ENCODE data around the gene SLC51B. TPM values are rescaled to one million over a fixed set of nuclear protein-coding genes. Genes with fewer than 3 reads are reported as not detected.
"Not testable (repeated sequence)": the region's sequence is repeated elsewhere in the genome, so short reads cannot be mapped to it uniquely, and the experiment has no call there.

The SLC51B gene
- total RNA-seq, 1 donor from 2014 or later = not detected

DNA sequence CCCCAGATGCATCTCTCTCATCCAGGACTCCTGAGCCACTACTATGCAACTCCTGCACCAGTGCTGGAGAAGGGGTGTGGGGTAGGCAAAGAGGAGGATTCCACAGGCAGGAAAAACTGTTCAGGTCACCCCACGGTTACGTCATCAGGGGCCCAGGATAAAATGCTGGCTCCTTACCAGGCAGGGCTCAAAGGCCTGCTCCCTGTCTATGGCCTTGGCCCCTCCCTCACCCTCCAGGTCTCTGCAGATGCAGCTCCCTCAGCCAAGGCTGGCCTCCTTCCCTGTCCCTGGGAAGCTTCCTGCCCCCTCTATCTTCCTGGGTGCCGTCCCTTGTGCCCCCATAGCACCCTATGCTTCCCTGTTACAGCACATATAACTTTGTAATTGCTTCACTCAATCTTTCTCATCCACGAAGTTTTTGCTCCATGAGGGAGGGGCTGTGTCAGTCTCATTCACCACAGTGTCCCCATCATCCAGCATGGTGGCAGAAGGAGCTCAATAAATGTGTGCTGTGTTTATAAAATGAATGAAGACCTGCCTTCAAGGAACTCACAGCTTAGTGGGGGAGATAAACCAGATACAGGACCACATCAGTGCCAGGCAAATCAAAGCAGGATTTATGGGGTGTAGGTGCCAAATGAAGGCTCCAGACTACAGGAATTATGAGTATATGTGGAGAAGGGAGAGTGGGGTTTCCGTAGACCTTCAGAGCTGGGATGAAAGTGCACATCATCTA, 50.0 kb downstream of the SLC51B start:
- TF ChIP-seq, protein P1, sequence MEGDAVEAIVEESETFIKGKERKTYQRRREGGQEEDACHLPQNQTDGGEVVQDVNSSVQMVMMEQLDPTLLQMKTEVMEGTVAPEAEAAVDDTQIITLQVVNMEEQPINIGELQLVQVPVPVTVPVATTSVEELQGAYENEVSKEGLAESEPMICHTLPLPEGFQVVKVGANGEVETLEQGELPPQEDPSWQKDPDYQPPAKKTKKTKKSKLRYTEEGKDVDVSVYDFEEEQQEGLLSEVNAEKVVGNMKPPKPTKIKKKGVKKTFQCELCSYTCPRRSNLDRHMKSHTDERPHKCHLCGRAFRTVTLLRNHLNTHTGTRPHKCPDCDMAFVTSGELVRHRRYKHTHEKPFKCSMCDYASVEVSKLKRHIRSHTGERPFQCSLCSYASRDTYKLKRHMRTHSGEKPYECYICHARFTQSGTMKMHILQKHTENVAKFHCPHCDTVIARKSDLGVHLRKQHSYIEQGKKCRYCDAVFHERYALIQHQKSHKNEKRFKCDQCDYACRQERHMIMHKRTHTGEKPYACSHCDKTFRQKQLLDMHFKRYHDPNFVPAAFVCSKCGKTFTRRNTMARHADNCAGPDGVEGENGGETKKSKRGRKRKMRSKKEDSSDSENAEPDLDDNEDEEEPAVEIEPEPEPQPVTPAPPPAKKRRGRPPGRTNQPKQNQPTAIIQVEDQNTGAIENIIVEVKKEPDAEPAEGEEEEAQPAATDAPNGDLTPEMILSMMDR (IDR thresholded peaks at IDR 0.05; ENCODE audit: borderline replicate concordance) = no peak
- intact Hi-C loops (cut with micrococcal nuclease) = no loop called here
- Histone ChIP-seq H3K4me1 (peaks cover 38% of the 10 kb centered on the region), H3K27me3 (ENCODE audit: low read depth) (no peaks in the 10 kb centered on the region), H3K9me3 (replicated peaks) (no peaks in the 10 kb centered on the region), H3K36me3 (peaks cover 22% of the 10 kb centered on the region), H3K27ac (replicated peaks) (peak overlapping the region; percentile 44), H3K4me3 (no peak overlapping the region)
- DNase-seq = no peak

DNA sequence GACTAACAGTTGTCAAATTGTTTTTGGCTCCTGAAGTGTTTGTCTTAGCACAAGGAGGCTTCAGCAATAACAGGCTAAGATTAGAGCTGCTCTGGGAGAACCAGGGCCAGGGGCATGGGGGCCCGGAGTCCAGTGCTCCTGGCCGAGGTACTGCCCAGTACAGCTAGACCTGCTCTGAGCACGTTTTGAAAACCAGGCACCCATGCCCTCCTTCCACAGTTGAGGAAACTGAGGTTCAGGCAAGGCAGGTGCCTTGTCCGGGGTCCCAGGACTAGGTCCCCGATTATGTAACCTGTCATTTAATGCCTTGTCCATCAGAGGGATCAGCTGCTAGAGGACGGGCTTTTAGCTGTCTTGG, 50.5 kb downstream of the SLC51B start:
- Histone ChIP-seq H3K4me1 (peaks cover 33% of the 10 kb centered on the region), H3K4me3 (no peak overlapping the region), H3K9me3 (replicated peaks) (no peaks in the 10 kb centered on the region), H3K27me3 (ENCODE audit: low read depth) (no peaks in the 10 kb centered on the region), H3K36me3 (peaks cover 26% of the 10 kb centered on the region), H3K27ac (replicated peaks) (no peak overlapping the region)
- intact Hi-C loops (cut with micrococcal nuclease) = no loop called here
- TF ChIP-seq, protein P1 (IDR thresholded peaks at IDR 0.05; ENCODE audit: borderline replicate concordance) = no peak
- DNase-seq = no peak

DNA sequence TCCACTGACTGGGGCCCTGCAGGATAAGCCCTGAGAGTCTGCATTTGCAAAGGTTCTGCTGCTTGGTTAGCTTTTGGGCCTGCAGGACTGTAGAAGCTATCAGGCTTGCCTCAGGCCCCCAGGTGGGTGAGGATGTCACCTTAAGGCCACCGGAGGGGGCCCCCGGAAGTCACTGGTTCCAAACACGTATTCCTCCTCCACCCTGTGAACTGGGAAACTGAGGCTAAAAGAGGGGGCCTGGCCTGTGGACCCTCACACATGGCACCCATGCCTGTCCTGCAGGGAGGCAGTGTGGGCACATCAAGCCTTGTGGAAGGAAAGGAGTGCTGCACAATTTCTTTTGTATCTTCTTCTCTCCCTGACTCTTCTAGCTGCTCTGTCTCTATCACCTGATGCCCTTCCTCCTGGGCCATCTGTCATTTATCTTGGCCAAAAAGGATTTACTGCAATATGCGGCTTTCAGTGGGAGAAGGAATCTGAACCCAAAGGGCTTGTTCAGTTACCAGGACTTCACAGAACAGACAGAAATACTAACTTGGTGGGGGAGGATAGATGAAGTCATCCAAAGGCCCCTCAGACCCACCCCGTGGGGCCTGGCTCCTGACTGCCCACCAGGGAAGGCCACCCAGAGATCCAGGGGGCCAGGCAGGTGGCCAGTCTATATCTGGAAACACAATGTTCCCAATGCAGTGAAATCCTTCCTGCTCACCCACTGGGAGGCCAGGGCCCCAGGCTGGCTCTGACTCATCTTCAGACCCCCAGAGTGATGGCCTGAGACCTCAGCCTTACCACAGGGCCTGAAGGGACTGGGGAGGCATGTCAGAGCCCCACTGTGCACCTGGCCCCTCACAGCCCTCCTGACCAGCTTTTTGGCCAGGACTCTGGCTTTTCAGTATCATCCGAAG, 51.5 kb downstream of the SLC51B start:
- no peaks in the 10 kb centered on the region for H3K27me3 ChIP-seq (ENCODE audit: low read depth)
- no peaks in the 10 kb centered on the region for H3K9me3 ChIP-seq (replicated peaks)
- no peak overlapping the region for H3K27ac ChIP-seq (replicated peaks)
- peaks cover 30% of the 10 kb centered on the region for H3K4me1 ChIP-seq
- peaks cover 32% of the 10 kb centered on the region for H3K36me3 ChIP-seq
- intact Hi-C loops (cut with micrococcal nuclease) = no loop called here
- DNase-seq = no peak
- TF ChIP-seq, protein P1 (IDR thresholded peaks at IDR 0.05; ENCODE audit: borderline replicate concordance) = no peak
- H3K4me3 ChIP-seq = no peak overlapping the region

DNA sequence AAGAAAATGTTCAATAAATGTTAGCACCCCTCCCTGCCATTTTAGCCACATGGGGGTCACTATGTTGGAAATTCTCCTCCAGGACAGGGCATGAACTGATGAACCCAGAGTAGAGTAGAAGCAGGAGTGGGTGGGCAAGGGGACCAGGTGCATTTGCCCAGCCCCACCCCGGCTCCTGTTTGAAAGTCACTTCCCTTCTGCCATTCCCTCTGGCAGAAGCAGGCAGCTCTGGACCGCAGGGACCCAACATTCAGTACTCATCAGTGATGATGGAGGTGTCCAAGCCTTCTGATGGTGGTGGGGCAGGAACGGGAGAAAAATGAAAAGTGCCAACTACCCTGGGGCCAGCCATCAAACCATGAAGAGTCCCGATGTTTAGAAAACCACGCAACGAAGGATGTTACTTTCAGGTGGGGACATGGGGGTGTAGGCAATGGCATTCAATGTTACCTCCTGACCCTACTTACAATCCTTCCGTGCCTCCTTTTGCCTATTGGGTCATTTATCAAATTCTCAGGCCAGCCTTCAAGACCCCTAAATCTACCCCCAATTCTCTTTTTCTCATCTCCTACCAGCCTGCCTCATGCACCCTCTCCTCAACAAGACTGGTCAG, 52.6 kb downstream of the SLC51B start:
- Histone ChIP-seq H3K27ac (replicated peaks) (no peak overlapping the region), H3K4me1 (peaks cover 21% of the 10 kb centered on the region), H3K27me3 (ENCODE audit: low read depth) (no peaks in the 10 kb centered on the region), H3K9me3 (replicated peaks) (no peaks in the 10 kb centered on the region), H3K4me3 (no peak overlapping the region), H3K36me3 (peaks cover 41% of the 10 kb centered on the region)
- DNase-seq = no peak
- TF ChIP-seq, protein P1 (IDR thresholded peaks at IDR 0.05; ENCODE audit: borderline replicate concordance) = no peak
- intact Hi-C loops (cut with micrococcal nuclease) = no loop called here

DNA sequence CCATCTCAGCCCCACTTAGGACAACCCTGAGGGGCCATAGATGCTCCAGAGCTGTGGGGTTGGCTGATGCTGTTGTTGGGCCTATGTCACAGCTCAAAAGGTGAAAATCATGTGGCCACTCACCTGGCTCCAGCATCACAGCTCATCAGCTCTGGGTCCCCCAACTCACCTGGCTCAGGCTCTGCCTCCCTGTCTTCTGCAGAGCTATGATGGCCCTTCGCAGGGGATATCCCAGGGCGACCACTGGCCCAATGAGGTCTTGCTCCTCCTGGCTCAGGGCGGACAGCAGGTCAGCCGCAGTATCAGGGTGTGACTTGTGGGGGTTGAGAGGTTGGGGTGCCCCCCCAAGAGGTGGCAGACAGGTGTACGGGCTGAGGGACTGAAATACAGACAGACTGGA, 54.1 kb downstream of the SLC51B start:
- no peak for DNase-seq
- Histone ChIP-seq H3K36me3 (peaks cover 41% of the 10 kb centered on the region), H3K4me1 (peaks cover 14% of the 10 kb centered on the region), H3K27ac (replicated peaks) (no peak overlapping the region), H3K9me3 (replicated peaks) (no peaks in the 10 kb centered on the region), H3K27me3 (ENCODE audit: low read depth) (no peaks in the 10 kb centered on the region), H3K4me3 (no peak overlapping the region)
- intact Hi-C loops (cut with micrococcal nuclease) = no loop called here
- TF ChIP-seq, protein P1 (IDR thresholded peaks at IDR 0.05; ENCODE audit: borderline replicate concordance) = no peak

DNA sequence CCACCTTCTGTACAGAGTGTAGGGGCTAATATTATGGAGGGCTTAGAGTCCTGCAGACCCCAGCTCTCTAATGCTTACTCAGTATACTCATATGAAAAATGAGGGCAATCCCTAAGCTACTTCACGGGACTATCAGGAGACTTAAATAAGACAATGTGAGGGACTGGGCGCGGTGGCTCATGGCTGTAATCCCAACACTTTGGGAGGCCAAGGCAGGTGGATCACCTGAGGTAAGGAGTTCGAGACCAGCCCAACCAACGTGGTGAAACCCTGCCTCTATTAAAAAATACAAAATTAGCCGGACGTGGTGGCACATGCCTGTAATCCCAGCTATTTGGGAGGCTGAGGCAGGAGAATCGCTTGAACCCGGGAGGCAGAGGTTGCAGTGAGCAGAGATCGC, 54.6 kb downstream of the SLC51B start:
- not testable (repeated sequence) for DNase-seq; H3K9me3 ChIP-seq (replicated peaks); H3K4me1 ChIP-seq; H3K4me3 ChIP-seq; H3K27ac ChIP-seq (replicated peaks); H3K27me3 ChIP-seq (ENCODE audit: low read depth)
- intact Hi-C loops (cut with micrococcal nuclease) = loop anchor here (10.0 kb wide), 1 partner anchor 45 kb away; no protein-coding TSS in a partner anchor
- peaks cover 41% of the 10 kb centered on the region for H3K36me3 ChIP-seq
